HCT116 (cell line): ENCODE results near the gene NR2F2. TPM values are rescaled to one million over a fixed set of nuclear protein-coding genes. Genes with fewer than 3 reads are reported as not detected.

Experiments
- ATAC-seq: fragments of 200-7000 bp; cut with Tn5 transposase; 2 replicates; pipeline ENCODE4 v1.9.1; 2020; ENCODE audit warnings: mild to moderate bottlenecking, moderate library complexity
- BruUV-seq: library from RNA; stranded (reverse); fragments of 400-500 nt; replicated peaks from 2 replicates; lab custom pipeline; 2021; lab: Mats Ljungman, UMichigan
- CTCF ChIA-PET: fragments of 300-600 bp; sonication (Branson Sonifier 250); formaldehyde crosslinking; loops from one replicate; lab custom pipeline; 2021; ENCODE audit warnings: antibody characterized with exemption; lab: Charles Lee
- POLR2A ChIA-PET: fragments of 300-600, 350-600 bp; sonication (Branson Sonifier 250); formaldehyde crosslinking; loops from one replicate; lab custom pipeline; 2021; ENCODE audit warnings: antibody characterized with exemption; lab: Charles Lee
- RAD21 ChIA-PET, 2 experiments: fragments of 300-600 bp; sonication (Branson Sonifier 250); formaldehyde crosslinking; loops; one replicate each; lab custom pipeline; 2023; ENCODE audit warnings: low total read pairs in 2 of 2; ENCODE audit not compliant: uncharacterized antibody in 2 of 2, unreplicated experiment in 2 of 2, low non-redundant PET in 1 of 2; lab: Charles Lee
- DNase-seq: peaks from one replicate; pipeline ENCODE4 v3.0.0-alpha.2; 2010; ENCODE audit warnings: low read depth, low spot score
- H2AFZ ChIP-seq: fragments of 200-600 bp; shearing (Covaris generic), sonication (generic); 2 replicates; pipeline ENCODE4 v1.6.1; 2017; ENCODE audit warnings: low read depth, mixed run types, mixed read lengths, antibody characterized with exemption, low read length; ENCODE audit not compliant: poor library complexity, severe bottlenecking
- H3K27ac ChIP-seq: 2 replicates; pipeline ENCODE4 v1.5.1; 2012; ENCODE audit warnings: low read depth, low read length
- H3K27me3 ChIP-seq: fragments of 200-600 bp; sonication (generic); 2 replicates; pipeline ENCODE4 v1.6.1; 2016; ENCODE audit warnings: mixed run types, low read length, mixed read lengths; ENCODE audit not compliant: insufficient read depth
- H3K36me3 ChIP-seq, 2 experiments: fragments of 200-500 bp in 1 of 2; fragments of 200-600 bp in 1 of 2; sonication (Bioruptor generic) in 1 of 2; sonication (generic) in 1 of 2; 2 replicates each; pipeline versions ENCODE4 v1.5.1 to v1.6.1; 2014 to 2016; ENCODE audit warnings: low read length in 2 of 2, inconsistent platforms in 1 of 2, mixed read lengths in 1 of 2, mixed run types in 1 of 2; ENCODE audit not compliant: insufficient read depth in 2 of 2, control insufficient read depth in 1 of 2
- H3K4me1 ChIP-seq, 2 experiments: fragments of 200-600 bp in 1 of 2; sonication (generic) in 1 of 2; 2 replicates each; pipeline versions ENCODE4 v1.5.1 to v1.6.1; 2012 to 2017; ENCODE audit warnings: low read length in 2 of 2, inconsistent platforms in 1 of 2, mild to moderate bottlenecking in 1 of 2, mixed read lengths in 1 of 2, mixed run types in 1 of 2, moderate library complexity in 1 of 2; ENCODE audit not compliant: insufficient read depth in 2 of 2, control insufficient read depth in 1 of 2
- H3K4me2 ChIP-seq: fragments of 200-600 bp; sonication (generic); 2 replicates; pipeline ENCODE4 v1.6.1; 2017; ENCODE audit warnings: mixed run types, low read length, mixed read lengths
- H3K4me3 ChIP-seq, 2 experiments: fragments of 200-600 bp in 1 of 2; sonication (generic) in 1 of 2; replicated peaks in 1 of 2; 2 replicates each; pipeline ENCODE4 v1.5.1; 2011 to 2016; ENCODE audit warnings: low read length in 2 of 2, control low read depth in 1 of 2, low read depth in 1 of 2, mild to moderate bottlenecking in 1 of 2, mixed read lengths in 1 of 2, mixed run types in 1 of 2
- H3K79me2 ChIP-seq: fragments of 200-600 bp; sonication (generic); 2 replicates; pipeline ENCODE4 v1.6.1; 2017; ENCODE audit warnings: mild to moderate bottlenecking, mixed run types, low read length, moderate library complexity, mixed read lengths; ENCODE audit not compliant: insufficient read depth
- H3K9ac ChIP-seq: fragments of 200-600 bp; sonication (generic); 2 replicates; pipeline ENCODE4 v1.6.1; 2016; ENCODE audit warnings: low read length, mixed read lengths
- H3K9me2 ChIP-seq: fragments of 200-600 bp; sonication (generic), shearing (Covaris generic); 2 replicates; pipeline ENCODE4 v1.6.1; 2017; ENCODE audit warnings: mixed run types, mild to moderate bottlenecking, moderate library complexity; ENCODE audit not compliant: insufficient read depth
- H3K9me3 ChIP-seq, 2 experiments: fragments of 200-500 bp in 1 of 2; fragments of 200-600 bp in 1 of 2; sonication (Bioruptor generic) in 1 of 2; sonication (generic) in 1 of 2; 2 replicates each; pipeline ENCODE4 v1.6.1; 2014 to 2017; ENCODE audit warnings: low read length in 2 of 2, mixed read lengths in 2 of 2, inconsistent platforms in 1 of 2, low read depth in 1 of 2, mild to moderate bottlenecking in 1 of 2, mixed run types in 1 of 2, moderate library complexity in 1 of 2; ENCODE audit not compliant: control insufficient read depth in 1 of 2, insufficient read depth in 1 of 2
- H4K20me1 ChIP-seq: fragments of 200-600 bp; sonication (generic), shearing (Covaris generic); 2 replicates; pipeline ENCODE4 v1.6.1; 2017; ENCODE audit warnings: mixed run types, mild to moderate bottlenecking, moderate library complexity; ENCODE audit not compliant: insufficient read depth
- EGR1 ChIP-seq: IDR thresholded peaks from 2 replicates; pipeline ENCODE4 v1.6.1; 2012; ENCODE audit warnings: low read depth
- ELF1 ChIP-seq: IDR thresholded peaks from 2 replicates; pipeline ENCODE4 v1.6.1; 2012; ENCODE audit warnings: low read depth, borderline replicate concordance
- EZH2 ChIP-seq: fragments of 200-600 bp; sonication (generic); IDR thresholded peaks from 2 replicates; pipeline ENCODE4 v1.6.1; 2017; ENCODE audit warnings: antibody characterized with exemption, mixed run types
- JUND ChIP-seq: IDR thresholded peaks from 2 replicates; pipeline ENCODE4 v1.6.1; 2012
- POLR2AphosphoS5 ChIP-seq: IDR thresholded peaks from 2 replicates; pipeline ENCODE4 v1.6.1; 2011; ENCODE audit warnings: mild to moderate bottlenecking, low read depth, low read length, moderate library complexity
- RAD21 ChIP-seq: IDR thresholded peaks from 2 replicates; pipeline ENCODE4 v1.6.1; 2012; ENCODE audit warnings: low read depth, mild to moderate bottlenecking
- SIN3A ChIP-seq: IDR thresholded peaks from 2 replicates; pipeline ENCODE4 v1.6.1; 2012; ENCODE audit warnings: low read depth
- SRF ChIP-seq: IDR thresholded peaks from 2 replicates; pipeline ENCODE4 v1.6.1; 2012; ENCODE audit warnings: low read depth
- ZFX ChIP-seq: fragments of 450-650 bp; IDR thresholded peaks from 2 replicates; pipeline ENCODE4 v1.6.1; 2017
- intact Hi-C: fragments of 100-400 bp; cut with micrococcal nuclease; formaldehyde crosslinking; loops from 2 replicates; pipeline ENCODE4 v1.10.0; 2022
- total RNA-seq: library from RNA; stranded (reverse); gene quantifications from one replicate; pipeline ENCODE4 v1.2.1, GENCODE V29; 2021; ENCODE audit not compliant: unreplicated experiment
- TF ChIP-seq, protein P1 (sequence below): IDR thresholded peaks from 2 replicates; pipeline ENCODE4 v1.6.1; 2011; ENCODE audit warnings: mild to moderate bottlenecking, low read length, moderate library complexity; ENCODE audit not compliant: insufficient replicate concordance; ENCODE audit errors: extremely low read depth
- TF ChIP-seq, protein P2 (sequence below): IDR thresholded peaks from 2 replicates; pipeline ENCODE4 v1.6.1; 2012

Gene NR2F2
- total RNA-seq, 1 experiment from 2014 or later: 61.4 TPM

DNA sequence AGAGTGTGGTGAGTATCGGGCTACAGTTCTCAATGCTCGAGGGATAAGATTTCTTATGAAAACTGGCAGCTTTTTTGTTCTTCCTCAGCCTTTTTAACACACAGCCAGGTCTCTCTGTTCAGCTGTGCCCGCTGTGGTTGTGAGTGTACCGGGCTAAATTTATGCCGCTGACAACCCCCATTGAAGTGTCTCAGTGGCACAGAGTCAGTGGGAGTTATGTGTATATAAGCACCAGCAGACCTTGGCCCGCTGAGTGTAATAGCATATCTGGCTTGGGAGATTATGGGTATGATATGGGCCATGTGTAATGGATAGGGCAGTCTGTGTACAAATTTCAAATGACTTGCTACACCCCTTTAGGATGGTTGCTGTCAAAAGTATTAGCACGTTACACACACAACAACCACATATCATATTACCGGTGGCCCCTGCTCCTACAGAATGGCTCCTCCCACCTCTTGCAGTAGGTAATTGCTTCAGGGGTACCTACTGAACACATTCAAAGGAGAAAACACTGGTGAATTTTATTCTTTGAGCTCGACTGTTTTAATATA, 26.9 kb upstream of the NR2F2 start:
- H3K79me2 ChIP-seq: no peaks in the 10 kb centered on the region
- intact Hi-C loops: no loop called here
- CTCF ChIA-PET: no interaction called here
- POLR2A ChIA-PET: no interaction called here
- no peak overlapping the region for H3K4me3 ChIP-seq
- no peaks in the 10 kb centered on the region for H4K20me1 ChIP-seq
- no peak overlapping the region for H3K27ac ChIP-seq
- RAD21 ChIA-PET: no interaction called here
- no peak for DNase-seq
- H3K4me2 ChIP-seq: no peak overlapping the region
- peaks cover 0 to 4% of the 10 kb centered on the region in 2 experiments; a peak in 1 of 4 replicates for H3K36me3 ChIP-seq
- BruUV-seq: no TSS peak
- H3K4me1 ChIP-seq: no peaks in the 10 kb centered on the region
- H3K9me3 ChIP-seq: no peaks in the 10 kb centered on the region
- H3K9ac ChIP-seq: no peak overlapping the region
- no peaks in the 10 kb centered on the region for H3K27me3 ChIP-seq
- H2AFZ ChIP-seq: no peak overlapping the region
- ATAC-seq: no peak
- no peak for TF ChIP-seq SRF
- TF ChIP-seq EGR1: no peak
- no peak for TF ChIP-seq RAD21
- TF ChIP-seq, protein P1, sequence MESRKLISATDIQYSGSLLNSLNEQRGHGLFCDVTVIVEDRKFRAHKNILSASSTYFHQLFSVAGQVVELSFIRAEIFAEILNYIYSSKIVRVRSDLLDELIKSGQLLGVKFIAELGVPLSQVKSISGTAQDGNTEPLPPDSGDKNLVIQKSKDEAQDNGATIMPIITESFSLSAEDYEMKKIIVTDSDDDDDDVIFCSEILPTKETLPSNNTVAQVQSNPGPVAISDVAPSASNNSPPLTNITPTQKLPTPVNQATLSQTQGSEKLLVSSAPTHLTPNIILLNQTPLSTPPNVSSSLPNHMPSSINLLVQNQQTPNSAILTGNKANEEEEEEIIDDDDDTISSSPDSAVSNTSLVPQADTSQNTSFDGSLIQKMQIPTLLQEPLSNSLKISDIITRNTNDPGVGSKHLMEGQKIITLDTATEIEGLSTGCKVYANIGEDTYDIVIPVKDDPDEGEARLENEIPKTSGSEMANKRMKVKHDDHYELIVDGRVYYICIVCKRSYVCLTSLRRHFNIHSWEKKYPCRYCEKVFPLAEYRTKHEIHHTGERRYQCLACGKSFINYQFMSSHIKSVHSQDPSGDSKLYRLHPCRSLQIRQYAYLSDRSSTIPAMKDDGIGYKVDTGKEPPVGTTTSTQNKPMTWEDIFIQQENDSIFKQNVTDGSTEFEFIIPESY: no peak
- no peak for TF ChIP-seq EZH2
- TF ChIP-seq, protein P2, sequence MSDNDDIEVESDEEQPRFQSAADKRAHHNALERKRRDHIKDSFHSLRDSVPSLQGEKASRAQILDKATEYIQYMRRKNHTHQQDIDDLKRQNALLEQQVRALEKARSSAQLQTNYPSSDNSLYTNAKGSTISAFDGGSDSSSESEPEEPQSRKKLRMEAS: no peak
- no peak for TF ChIP-seq ELF1
- TF ChIP-seq ZFX: no peak
- TF ChIP-seq POLR2AphosphoS5: no peak
- no peak for TF ChIP-seq SIN3A
- TF ChIP-seq JUND: no peak
- TF ChIP-seq, all 23 proteins: peak for 0
- H3K9me2 ChIP-seq: no peaks in the 10 kb centered on the region
